GM13977 (cell line): Measurements from ENCODE around the gene ERGIC1.

Source experiments
- DNase-seq: peaks from one replicate; pipeline ENCODE4 v3.0.0; 2012; ENCODE audit warnings: low spot score
- in situ Hi-C: fragments of 300-500 bp; cut with MboI; formaldehyde crosslinking; loops from one replicate; pipeline ENCODE4 v1.12.0; 2022; ENCODE audit warnings: low sequenced_read_pairs, low pct_unique_long_range_greater_than_20kb, mixed read lengths, inconsistent platforms; ENCODE audit not compliant: unreplicated experiment
- TF ChIP-seq, protein P1 (sequence below): IDR thresholded peaks from 2 replicates; pipeline ENCODE4 v1.5.1; 2012; ENCODE audit warnings: mild to moderate bottlenecking, control low read depth; ENCODE audit not compliant: insufficient read depth; ENCODE audit errors: extremely low read depth, missing control alignments

ERGIC1 gene

DNA sequence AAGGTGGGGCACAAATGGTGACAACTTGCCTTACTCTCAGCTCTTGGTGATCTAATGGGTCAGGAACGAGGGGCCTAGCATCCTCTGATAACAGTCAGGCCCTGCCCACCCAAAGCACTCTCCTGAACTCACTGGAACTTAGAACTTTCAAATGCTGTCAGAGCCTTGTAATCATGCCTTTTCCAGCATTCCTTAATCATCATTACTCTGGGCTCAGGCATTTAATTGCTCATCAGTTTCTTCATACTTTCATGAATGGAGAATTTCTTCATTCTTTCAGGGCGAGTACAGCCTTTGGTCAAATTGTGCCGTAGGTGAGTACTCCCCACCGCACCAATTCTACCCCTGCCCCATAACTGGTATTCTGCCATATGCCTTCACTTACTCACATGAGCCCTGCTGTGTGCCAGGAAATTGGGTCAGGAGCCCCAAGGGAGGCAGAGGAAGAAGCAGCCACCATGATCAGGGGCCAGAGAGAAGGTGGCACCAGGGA is 32.8 kb upstream of the ERGIC1 start:
- DNase-seq, result no peak
- TF ChIP-seq, protein P1, sequence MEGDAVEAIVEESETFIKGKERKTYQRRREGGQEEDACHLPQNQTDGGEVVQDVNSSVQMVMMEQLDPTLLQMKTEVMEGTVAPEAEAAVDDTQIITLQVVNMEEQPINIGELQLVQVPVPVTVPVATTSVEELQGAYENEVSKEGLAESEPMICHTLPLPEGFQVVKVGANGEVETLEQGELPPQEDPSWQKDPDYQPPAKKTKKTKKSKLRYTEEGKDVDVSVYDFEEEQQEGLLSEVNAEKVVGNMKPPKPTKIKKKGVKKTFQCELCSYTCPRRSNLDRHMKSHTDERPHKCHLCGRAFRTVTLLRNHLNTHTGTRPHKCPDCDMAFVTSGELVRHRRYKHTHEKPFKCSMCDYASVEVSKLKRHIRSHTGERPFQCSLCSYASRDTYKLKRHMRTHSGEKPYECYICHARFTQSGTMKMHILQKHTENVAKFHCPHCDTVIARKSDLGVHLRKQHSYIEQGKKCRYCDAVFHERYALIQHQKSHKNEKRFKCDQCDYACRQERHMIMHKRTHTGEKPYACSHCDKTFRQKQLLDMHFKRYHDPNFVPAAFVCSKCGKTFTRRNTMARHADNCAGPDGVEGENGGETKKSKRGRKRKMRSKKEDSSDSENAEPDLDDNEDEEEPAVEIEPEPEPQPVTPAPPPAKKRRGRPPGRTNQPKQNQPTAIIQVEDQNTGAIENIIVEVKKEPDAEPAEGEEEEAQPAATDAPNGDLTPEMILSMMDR, result no peak
- in situ Hi-C loops, result no loop called here

DNA sequence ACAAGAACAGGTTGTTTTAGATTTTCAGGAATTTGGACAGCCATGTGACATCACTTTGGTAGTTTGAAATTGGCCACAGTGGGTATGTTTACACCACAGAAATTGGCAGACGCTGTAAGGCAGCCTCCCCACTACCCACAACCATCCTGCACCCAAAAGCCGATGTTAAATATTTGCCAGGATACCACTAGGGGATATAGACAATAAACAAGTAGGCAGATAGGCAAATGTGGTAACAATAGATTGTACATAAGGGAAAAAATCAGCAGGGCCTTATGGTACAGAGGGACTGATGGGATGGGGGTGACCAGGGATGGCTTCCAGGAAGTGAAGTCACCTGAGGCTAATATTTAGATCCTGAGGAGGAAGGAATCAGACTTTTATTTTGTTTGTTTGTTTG is 31.9 kb upstream of the ERGIC1 start:
- TF ChIP-seq, protein P1, result no peak

DNA sequence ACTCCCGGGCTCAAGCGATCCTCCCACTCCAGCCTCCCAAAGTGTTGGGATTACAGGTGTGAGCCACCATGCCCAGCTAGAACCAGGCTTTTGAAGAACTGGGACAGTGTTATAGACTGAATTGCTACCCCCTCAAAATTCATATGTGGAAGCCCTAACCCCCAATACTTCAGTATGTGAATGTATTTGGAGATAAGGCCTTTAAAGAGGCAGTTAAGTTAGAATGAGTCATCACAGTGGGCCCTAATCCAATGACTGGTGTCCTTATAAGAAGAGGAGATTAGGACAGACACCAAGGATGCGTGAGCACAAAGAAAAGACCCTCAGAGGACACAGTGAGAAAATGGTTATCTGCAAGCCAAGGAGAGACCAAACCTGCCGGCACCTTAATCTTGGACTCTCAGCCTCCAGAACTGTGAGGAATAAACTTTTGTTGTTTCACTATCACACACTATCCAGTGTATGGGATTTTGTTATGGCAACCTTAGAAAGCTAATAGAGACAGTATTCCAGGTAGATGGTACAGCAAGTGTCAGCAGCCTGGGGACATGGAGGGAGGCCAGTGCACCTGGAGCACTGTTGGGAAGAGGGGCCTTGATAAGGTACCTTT is 31.4 kb upstream of the ERGIC1 start:
- TF ChIP-seq, protein P1, result no peak
- DNase-seq, result no peak
- in situ Hi-C loops, result no loop called here

More for the DNA sequence above, 31.9 kb upstream of the ERGIC1 start:
- DNase-seq, result no peak
- in situ Hi-C loops, result no loop called here

DNA sequence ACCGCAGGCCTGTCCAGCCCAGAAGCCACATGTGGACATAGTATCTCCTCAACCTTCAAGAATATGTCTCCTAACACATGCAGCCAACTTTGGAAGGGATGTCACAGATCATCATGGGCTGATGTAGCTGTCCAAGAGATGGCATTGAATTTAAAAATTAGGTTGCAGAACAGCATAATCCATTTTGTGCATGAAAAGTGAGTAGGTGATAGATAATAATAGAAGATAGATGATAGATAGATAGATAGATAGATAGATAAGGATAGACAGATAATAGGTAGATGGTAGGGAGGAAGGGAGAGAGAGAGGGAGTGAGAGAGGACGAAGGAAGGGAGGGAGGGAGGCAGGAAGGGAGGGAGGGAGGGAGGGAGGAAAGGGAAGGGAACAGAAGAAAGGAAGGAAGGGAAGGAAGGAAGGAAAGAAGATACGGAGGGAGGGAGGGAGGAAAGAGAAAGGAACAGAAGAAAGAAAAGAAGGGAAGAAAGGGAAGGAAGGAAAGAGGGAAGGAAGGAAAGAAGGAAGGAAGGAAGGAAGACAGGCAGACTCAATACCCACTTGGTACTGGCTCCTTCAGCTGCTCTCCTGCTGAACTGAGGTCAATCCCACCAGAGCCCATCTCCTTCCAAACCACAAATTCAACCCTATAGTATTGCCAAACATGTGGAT is 28.9 kb upstream of the ERGIC1 start:
- TF ChIP-seq, protein P1, result no peak
- in situ Hi-C loops, result no loop called here
- DNase-seq, result no peak

DNA sequence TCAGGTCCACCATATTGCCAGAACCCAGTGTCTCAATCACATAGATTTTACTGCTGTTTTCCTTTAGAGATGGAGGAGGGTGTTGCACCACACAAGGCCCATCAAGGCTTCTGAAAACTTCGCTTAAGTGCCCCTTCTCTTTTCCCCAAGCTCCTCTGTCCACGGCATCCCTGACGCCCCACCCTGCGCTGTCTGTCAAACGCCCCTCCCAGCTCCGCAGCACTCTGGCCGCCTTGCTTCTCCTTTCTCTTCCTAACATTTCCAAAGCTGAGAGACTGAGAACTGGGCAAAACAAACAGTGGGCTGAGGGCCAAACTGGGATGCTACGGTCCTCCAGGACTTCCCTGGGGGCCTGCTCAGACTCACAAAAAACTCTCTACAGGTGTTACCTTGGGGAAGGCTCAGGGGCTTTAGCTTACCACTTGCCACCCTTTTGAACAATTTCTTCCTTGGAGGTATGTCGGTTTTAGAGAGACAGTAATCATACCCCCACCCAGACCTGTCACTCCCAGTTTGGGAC is 28.3 kb upstream of the ERGIC1 start:
- TF ChIP-seq, protein P1, result no peak
- DNase-seq, result no peak
- in situ Hi-C loops, result no loop called here

DNA sequence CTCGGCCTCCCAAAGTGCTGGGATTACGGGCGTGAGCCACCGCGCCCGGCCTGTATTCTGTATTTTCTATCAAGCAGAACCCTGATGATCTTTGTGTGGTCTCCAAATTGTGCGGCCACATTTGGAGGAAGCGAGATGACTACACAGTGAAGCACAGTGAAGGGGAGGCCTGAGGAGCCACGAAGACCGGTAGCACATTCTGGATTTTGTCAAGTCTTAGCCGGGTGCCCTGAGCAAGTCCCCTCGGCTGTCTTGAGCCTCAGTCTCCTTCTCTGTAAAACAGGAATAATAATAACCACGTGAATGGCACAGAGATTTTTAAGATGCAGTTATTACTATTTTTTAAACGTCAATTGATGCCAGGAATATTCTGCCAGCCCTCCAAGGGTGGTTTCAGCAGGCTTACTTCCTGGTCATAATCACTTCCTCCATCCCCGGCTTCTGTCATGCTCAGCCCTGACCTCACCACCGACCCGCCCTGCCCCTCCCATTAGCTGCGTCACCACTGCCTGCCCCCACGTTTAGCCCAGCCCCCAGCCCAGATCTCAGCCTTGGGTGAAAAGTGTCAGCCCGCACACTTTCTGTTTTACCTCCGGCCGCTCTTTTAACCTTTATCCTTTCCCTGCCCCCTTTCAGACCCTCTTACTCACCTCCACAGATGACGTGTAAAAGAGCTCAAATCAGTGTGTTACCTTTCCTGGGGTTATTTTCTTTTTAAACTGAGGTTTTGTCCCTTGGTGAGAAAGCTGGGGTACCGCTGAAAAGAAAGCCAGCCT is 27.0 kb upstream of the ERGIC1 start:
- peak; percentile 93 for DNase-seq
- in situ Hi-C loops, result no loop called here
- TF ChIP-seq, protein P1, result no peak
